HL-60/S4 treated with phorbol 12-myristate 13-acetate at 8.2 ng/mL for 4 days and 3 days (cell line): ENCODE data around the gene SUPT3H.

Experiments used
- in situ Hi-C: fragments of 300-500 bp; cut with MboI; formaldehyde crosslinking; loops from 2 replicates; pipeline ENCODE4 v1.15.0; 2022; ENCODE audit warnings: low sequenced_read_pairs

Gene SUPT3H

GRCh38 chr6:45265246-45265645 is 112.5 kb downstream of the SUPT3H start:
- in situ Hi-C loops = no loop called here

- in situ Hi-C loops = no loop called here
These were observed 117.0 kb downstream of the SUPT3H start for GRCh38 chr6:45260696-45261095.

GRCh38 chr6:45256697-45257695 is 120.7 kb downstream of the SUPT3H start:
- in situ Hi-C loops = no loop called here

GRCh38 chr6:45255434-45255833 is 122.3 kb downstream of the SUPT3H start:
- in situ Hi-C loops = no loop called here

- in situ Hi-C loops = no loop called here
These were observed 123.5 kb downstream of the SUPT3H start for GRCh38 chr6:45254253-45254652.

- in situ Hi-C loops = no loop called here
These were observed 124.3 kb downstream of the SUPT3H start for GRCh38 chr6:45253453-45253852.

- in situ Hi-C loops = no loop called here
These were observed 146.1 kb downstream of the SUPT3H start for GRCh38 chr6:45231660-45232059.

GRCh38 chr6:45229416-45229815 is 148.3 kb downstream of the SUPT3H start:
- in situ Hi-C loops = no loop called here

GRCh38 chr6:45226081-45226480 is 151.7 kb downstream of the SUPT3H start:
- in situ Hi-C loops = no loop called here

- in situ Hi-C loops = no loop called here
These were observed 155.4 kb downstream of the SUPT3H start for GRCh38 chr6:45222380-45222779.

GRCh38 chr6:45215759-45216158 is 162.0 kb downstream of the SUPT3H start:
- in situ Hi-C loops = no loop called here

GRCh38 chr6:45212976-45213375 is 164.8 kb downstream of the SUPT3H start:
- in situ Hi-C loops = no loop called here

- in situ Hi-C loops = no loop called here
These were observed 168.0 kb downstream of the SUPT3H start for GRCh38 chr6:45209762-45210161.

GRCh38 chr6:45206793-45207492 is 170.8 kb downstream of the SUPT3H start:
- in situ Hi-C loops = no loop called here

GRCh38 chr6:45201484-45201883 is 176.2 kb downstream of the SUPT3H start:
- in situ Hi-C loops = no loop called here

- in situ Hi-C loops = no loop called here
These were observed 177.2 kb downstream of the SUPT3H start for GRCh38 chr6:45200510-45200909.

- in situ Hi-C loops = no loop called here
These were observed 178.2 kb downstream of the SUPT3H start for GRCh38 chr6:45199554-45199953.

- in situ Hi-C loops = no loop called here
These were observed 181.6 kb downstream of the SUPT3H start for GRCh38 chr6:45196121-45196520.

GRCh38 chr6:45195137-45195536 is 182.6 kb downstream of the SUPT3H start:
- in situ Hi-C loops = no loop called here

- in situ Hi-C loops = no loop called here
These were observed 185.2 kb downstream of the SUPT3H start for GRCh38 chr6:45192556-45192955.

GRCh38 chr6:45191414-45191813 is 186.3 kb downstream of the SUPT3H start:
- in situ Hi-C loops = no loop called here

- in situ Hi-C loops = no loop called here
These were observed 189.9 kb downstream of the SUPT3H start for GRCh38 chr6:45187836-45188235.
